HG03520 (cell line): Measurements from ENCODE around the gene TP53AIP1.

Source experiments
- ATAC-seq: cut with Tn5 transposase; IDR thresholded peaks from one replicate; pipeline ENCODE4 v1.9.1; 2021; ENCODE audit warnings: mild to moderate bottlenecking, moderate library complexity; ENCODE audit not compliant: unreplicated experiment

Gene TP53AIP1

DNA sequence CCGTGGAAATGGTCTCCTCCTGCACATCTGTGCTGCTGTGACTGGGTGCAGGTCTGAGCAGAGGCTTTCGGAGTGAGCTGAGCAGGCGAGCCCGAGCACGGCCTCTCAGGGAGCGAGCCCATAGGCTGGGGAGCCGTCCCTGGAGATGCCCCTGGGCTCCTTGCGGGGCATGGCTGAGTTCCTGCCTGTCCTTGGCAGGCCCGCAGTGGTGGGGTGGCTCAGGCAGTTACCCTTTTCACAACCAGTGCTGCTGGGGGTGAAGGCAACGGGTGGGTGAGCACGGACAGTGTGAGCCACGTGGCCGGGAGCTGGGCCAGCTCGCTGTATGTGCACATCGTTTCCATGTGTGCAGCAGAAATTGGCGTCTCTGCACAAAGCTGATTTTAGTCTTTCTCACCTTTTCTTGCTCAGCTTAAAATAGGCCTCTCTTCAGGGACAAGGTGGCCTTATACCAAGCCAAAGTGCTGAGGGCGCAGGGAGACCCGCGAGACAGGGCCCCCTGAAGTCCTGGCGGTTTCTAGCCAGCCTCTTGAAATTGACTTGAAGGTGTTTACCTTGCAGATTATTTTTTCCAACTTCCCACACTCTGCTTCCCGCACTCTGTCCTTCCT is at the start of gene TP53AIP1:
Gene TP53AIP1, minus strand, starts transcription at position 55 of the 611 bp plus-strand sequence. CDS start 5,053 bp downstream, outside the sequence.
- ATAC-seq = no peak

GRCh38 chr11:128988242-128988970 is 45.7 kb upstream of the TP53AIP1 start:
- ATAC-seq = no peak

DNA sequence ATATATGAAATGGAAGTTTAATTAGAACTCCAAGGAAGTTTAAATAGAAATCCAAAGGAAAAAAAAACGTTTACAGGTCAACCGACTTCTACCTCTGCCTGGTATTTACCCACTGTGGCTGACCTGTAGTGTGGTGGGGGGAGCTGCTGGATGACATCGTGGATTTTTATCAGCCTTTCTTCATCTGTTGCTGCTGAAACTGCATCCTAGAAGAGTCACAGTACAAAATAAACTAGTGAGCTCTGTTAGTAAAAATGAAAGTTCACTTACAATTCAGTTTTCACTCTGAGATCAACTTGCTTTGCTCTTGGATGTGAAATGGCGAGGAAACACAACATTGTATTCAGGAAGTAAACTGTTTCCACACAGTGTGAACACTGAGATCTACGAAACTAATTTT is 43.2 kb upstream of the TP53AIP1 start:
- no peak for ATAC-seq

DNA sequence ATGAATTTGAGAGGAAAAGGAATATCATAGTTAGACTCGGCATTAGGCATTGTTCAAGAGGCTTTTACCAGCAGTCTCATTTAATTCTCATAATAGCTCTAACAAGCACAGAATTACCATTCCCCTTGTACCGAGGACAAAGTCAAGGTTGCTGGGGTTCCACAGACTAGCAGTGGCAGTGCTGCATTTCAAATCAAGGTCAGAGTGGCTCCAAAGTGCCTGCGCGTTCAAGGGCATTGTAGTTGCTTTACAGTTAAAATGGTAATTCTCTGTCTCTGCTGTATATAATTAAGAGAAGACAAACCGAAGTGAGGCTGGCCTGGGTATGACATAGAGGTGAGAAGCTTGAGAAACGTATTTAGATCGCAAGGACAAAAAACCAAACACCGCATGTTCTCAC is 40.4 kb upstream of the TP53AIP1 start:
- no peak for ATAC-seq

DNA sequence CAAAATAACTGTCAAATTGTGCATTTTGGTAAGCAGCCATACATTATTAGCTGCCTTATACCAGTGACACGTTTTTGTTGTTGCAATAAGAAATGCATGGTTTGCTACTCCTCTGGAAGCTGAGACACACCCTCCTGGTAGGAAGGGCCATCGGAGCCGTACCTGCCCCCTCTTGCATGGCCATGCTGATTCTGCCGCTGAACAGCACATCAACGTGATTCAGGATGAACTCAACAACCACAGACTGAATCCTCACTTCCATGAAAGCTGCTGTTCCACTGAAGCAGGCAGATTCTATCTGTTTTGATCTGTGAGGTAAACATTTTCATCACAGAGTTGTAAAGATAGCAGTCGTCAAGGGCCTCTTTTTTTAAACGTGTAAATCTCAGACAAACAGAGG is 38.6 kb upstream of the TP53AIP1 start:
- no peak for ATAC-seq

GRCh38 chr11:128970598-128971190 is 28.0 kb upstream of the TP53AIP1 start:
- no peak for ATAC-seq

DNA sequence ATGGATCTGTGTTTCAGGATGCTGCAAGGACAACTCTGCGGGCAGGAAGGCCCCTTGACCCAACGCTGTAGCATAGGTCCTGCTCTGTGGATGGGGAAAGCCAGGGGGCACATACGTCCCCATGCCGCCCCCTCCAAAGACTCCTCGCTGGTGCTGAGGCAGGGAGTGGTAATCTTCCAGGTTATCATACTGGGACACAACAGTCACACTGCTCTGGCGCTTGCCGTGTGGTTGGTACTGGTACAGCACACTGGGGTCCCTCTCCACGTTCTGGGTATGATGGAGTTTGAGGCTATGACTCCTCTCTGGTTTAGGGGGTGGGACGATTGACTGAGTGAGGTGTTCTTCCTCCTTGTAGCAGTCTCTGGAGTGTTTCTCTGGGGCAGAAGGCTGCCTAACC is 26.2 kb upstream of the TP53AIP1 start:
- no peak for ATAC-seq

- ATAC-seq = no peak
These were observed 24.9 kb upstream of the TP53AIP1 start for GRCh38 chr11:128967578-128967977.

GRCh38 chr11:128965485-128965884 is 22.8 kb upstream of the TP53AIP1 start:
- peak; percentile 94 for ATAC-seq

DNA sequence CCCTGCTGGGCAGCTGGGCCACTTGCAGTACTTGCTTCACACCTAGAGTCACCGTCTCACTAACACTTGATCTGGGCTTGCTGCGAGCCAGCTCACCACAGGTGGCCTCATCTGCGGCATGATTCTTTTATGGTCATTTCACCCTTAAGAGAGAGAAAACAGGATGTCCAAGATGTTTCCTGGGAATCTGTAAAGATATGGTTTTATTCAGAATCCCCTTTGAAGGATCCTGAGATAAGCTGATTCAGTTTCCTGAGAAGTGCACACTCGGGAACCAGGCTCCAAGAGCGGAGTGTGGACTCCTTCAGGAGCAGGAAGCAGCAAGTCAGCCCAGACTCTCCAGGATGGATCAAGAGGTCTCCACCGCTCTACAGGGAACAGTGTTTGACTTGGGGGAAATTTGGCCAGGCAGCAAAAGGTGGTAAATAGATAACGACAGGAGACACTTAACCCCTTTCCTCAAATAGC is 21.8 kb upstream of the TP53AIP1 start:
- no peak for ATAC-seq

GRCh38 chr11:128963744-128964325 is 21.2 kb upstream of the TP53AIP1 start:
- ATAC-seq = no peak

DNA sequence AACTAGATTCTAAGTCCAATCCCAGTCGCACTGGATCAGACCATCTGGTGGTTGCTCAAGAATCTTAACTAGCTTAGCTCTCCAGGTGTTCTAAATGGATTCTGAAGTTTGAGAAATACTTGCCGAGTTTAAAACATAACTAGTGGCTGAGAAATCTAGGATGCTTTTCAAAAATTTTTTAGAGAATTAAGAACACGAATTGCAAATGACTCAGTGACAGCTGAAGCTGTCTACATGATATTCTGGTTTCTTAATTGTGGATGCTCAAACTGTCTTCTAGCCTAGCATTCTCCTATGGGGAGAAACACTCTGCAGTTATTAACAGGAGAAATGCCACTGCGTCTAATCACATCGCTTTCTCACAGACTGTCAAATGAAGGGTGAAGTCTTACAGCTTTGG is 20.2 kb upstream of the TP53AIP1 start:
- ATAC-seq = no peak

- ATAC-seq = no peak
These were observed 19.0 kb upstream of the TP53AIP1 start for GRCh38 chr11:128961645-128962044.

GRCh38 chr11:128957202-128957482 is 14.5 kb upstream of the TP53AIP1 start:
- ATAC-seq = no peak

DNA sequence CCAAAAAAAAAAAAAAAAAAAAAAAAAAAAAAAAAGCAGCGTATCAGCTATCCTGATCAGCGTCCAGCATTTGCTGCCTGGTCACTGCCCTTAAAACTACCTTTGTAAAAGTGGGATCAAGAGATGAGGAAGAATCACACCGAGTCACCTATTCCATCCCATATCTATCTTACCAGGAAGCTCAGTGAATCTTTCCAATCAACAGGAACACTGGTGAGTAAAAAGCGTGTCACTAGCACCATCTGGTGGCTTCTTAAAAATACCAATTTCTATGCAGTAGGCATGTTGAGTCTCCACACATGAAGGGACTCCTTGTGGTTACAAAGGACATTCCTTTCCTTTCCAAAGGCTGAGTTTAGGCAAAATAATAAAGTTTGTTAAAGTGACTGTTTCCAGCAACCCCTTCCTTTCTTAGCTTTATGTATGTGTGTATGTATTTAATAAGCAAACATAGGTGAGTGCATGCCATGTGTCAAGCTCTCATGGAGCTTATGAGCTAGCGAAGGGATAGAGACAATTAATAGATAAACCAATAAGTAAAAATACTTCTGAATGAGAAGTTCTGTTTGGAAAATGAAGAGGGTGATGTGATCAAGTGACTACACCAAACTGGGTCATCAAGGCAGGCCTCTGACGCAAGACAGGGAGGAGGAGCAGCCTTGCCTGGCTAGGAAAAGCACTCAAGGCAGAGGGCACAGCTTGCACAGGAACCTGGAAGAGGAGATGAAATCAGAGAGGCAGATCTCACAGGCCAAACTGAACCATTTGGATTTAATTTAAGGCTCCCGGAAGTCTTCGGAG is 13.9 kb upstream of the TP53AIP1 start:
- ATAC-seq = peak; percentile 48

DNA sequence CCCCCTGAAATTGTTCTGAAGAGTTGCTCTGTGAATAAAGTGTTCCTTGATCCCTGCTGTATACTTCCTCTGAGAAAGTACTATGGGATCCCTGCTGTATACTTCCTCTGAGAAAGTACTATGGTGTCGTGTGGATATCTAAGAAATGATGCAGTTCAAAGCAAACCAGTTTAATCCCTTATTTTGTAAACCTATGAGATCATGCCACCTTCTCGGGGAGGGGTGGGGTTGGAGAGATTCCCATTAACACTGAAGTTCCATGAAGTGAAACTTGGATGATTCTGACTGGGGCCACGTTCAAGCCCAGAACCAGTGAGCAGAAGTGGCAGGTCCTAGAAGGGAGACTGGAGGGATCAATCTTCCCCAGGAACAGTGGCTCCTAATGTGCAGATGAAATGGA is 13.0 kb upstream of the TP53AIP1 start:
- ATAC-seq = no peak

GRCh38 chr11:128953151-128953550 is 10.5 kb upstream of the TP53AIP1 start:
- no peak for ATAC-seq

DNA sequence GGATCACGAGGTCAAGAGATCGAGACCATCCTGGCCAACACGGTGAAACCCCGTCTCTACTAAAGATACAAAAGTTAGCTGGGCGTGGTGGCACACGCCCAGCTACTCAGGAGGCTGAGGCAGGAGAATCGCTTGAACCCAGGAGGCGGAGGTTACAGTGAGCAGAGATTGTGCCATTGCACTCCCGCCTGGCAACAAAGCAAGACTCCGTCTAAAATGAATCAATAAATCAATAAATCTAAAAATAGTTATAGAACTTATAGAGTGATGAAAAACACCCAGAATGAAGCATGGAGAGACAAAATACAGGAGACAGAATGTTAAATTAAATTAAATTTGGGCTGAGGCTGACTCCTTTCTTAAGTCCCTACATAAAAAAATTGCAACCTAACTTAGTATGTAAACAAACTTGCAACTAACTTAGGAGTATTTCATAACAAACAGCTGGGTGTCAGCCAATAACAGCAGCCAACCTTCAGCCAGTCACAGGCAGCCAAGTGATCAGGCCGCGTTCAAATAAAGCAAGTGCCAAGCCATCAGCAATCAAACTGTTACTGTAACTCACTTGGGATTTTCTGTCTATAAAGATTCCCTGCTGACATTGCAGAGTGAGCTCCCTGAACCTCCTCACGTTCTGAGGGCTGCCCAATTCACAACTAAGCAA is 7.3 kb upstream of the TP53AIP1 start:
- no peak for ATAC-seq

DNA sequence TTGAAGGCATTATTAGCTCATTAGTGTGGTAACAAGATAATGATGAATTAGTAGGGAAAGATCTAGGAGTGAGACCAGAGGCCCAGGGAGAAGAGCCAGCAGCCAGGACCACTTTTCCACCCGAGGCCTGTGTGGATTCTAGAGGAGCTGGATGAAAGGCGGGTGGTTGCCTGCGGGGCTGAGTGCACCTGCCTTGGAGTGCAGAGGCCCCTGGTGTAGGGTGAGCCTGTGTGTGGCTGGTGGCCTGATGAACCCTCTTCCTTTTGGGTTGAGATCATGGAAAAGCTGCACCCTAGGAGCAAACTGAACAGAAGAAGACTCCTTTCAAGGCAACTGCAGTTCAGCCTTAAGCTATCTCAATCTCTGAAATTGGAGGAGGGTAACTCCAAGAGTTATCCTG is 5.9 kb upstream of the TP53AIP1 start:
- ATAC-seq = no peak

GRCh38 chr11:128947773-128948172 is 5.1 kb upstream of the TP53AIP1 start:
- ATAC-seq = no peak

DNA sequence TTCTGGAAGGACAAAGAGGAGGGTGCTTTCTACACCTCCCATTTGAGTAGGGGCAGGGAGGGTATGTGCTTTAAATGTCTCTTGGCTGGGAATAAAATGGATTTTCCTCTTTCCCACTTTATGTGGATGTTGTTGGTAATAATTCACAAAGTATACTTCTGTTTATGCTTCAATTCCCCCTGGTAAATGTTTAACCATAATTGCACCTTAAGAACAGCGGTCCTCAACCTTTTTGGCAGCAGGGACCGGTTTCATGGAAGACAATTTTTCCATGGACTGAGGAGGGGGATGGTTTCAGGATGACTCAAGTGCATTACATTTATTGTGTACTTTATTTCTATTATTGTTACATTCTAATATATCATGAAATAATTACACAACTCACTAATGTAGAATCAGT is 4.0 kb upstream of the TP53AIP1 start:
- no peak for ATAC-seq
